HL-60 (cell line): ENCODE data around the gene TMEM161A.

Source experiments
- CTCF ChIP-seq: IDR thresholded peaks from one replicate; pipeline ENCODE4 v1.5.1; 2011; ENCODE audit warnings: low read length, control low read depth, inconsistent platforms; ENCODE audit not compliant: insufficient read depth
- REST ChIP-seq: IDR thresholded peaks from 2 replicates; pipeline ENCODE4 v1.6.1; 2012; ENCODE audit warnings: low read depth; ENCODE audit not compliant: insufficient replicate concordance

- TF ChIP-seq CTCF (no peak), REST (no peak)
These were observed 31.2 kb upstream of the TMEM161A start for GRCh38 chr19:19169236-19170052.
